ENCODE measurements around the gene CAPN9. TPM values are rescaled to one million over a fixed set of nuclear protein-coding genes. Genes with fewer than 3 reads are reported as not detected.

Gene CAPN9
- total and polyA plus RNA-seq, 9 of the 15 experiments (the other 6 are each of a cell fraction or from before 2014, with no cell fraction given) = not detected

DNA sequence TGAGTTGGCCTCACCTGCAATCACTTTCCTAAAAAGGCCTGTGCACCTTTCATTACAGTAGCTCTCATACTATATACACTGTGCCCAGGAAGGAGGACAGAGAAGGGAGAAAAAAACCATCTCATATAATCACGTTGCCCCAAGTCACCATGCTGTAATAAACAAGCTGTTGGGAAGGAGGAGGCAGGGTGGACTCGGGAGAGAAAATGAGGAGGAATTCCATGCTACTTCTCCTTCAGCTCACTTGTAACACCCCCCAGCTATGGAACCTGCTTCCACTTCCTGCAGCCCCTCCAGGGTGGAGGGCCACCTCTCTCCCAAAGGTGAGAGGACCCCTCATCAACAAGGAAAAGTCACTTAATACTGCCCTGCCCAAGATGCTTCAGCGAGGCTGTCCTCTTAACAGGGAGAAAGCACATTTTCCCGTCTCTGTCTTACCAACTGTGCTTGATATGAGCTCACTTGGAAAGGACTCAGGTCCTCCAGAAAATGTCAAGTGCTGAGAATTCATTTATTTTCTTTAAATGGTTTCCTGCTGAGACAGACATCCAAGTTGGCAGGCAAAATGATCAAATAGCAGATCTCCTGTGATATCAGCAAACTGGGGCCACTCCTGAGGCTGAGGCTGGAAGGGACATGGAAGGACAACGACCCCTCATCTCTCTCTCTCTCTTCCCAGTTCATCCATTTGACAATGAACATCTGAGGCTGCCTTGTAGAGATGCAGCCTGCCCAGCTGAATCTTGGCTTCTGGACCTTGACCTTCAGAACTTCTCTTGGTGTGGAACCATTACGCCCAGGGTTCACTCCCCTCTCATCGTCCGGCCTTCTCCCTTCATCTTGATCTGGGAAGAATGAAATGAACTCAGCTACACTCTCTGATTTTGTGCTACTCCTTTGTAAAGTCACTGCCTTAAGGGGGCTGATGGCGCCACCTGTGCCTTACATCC is 54.0 kb downstream of the CAPN9 start:
- H3K4me3 ChIP-seq = no peak overlapping the region
- no peak overlapping the region for H3K9ac ChIP-seq (ENCODE audit: insufficient read depth in 1 of 2, low read depth in 2 of 2, low read length in 2 of 2)
- ChIA-PET POLR2A (interaction anchor here (1.0 kb wide), 1 partner anchor 8 kb away, joined by 3 read pairs; no protein-coding TSS in a partner anchor), CTCF (ENCODE audit: low intra/inter-chr PET ratio) (no interaction called here)
- H3K4me1 ChIP-seq (replicated peaks in 1 of 2; ENCODE audit: control insufficient read depth in 2 of 2, insufficient read depth in 2 of 2, low read length in 2 of 2) = no peaks in the 10 kb centered on the region
- no TSS peak for BruUV-seq (replicated peaks)
- no peaks in the 10 kb centered on the region for H3K9me3 ChIP-seq (replicated peaks; ENCODE audit: control insufficient read depth, insufficient read depth, low read depth, low read length)
- no peaks in the 10 kb centered on the region for H3K79me2 ChIP-seq (ENCODE audit: control insufficient read depth, insufficient read depth, low read length)
- H4K20me1 ChIP-seq (replicated peaks; ENCODE audit: control insufficient read depth, insufficient read depth, low read length) = no peaks in the 10 kb centered on the region; the same call in 1 of the 2 replicates
- H3K36me3 ChIP-seq (ENCODE audit: control insufficient read depth, insufficient read depth, low read length) = no peaks in the 10 kb centered on the region
- H3K9me1 ChIP-seq (ENCODE audit: control insufficient read depth, insufficient read depth, low read length) = no peaks in the 10 kb centered on the region
- DNase-seq (ENCODE audit: extremely low read depth in 1 of 4, low spot score in 3 of 4) (no peak), ATAC-seq (no peak), FAIRE-seq (no peak)
- in situ Hi-C loops (cut with MboI) = loop anchor here (5.0 to 10.0 kb wide), 2 partner anchors 411 to 804 kb away; no protein-coding TSS in a partner anchor
- H3K27me3 ChIP-seq (ENCODE audit: control insufficient read depth in 2 of 2, insufficient read depth in 2 of 2, low read length in 2 of 2) = peaks cover 3 to 41% of the 10 kb centered on the region in 2 experiments; a peak in 3 of 5 replicates
- no peak overlapping the region for H2AFZ ChIP-seq (ENCODE audit: low read depth, low read length)
- no peak for TF ChIP-seq ZBED1 (IDR thresholded peaks at IDR 0.05)
- TF ChIP-seq ZNF197 (CRISPR knock-in tag; IDR thresholded peaks at IDR 0.05; ENCODE audit: low read depth) = no peak
- TF ChIP-seq, protein P1, sequence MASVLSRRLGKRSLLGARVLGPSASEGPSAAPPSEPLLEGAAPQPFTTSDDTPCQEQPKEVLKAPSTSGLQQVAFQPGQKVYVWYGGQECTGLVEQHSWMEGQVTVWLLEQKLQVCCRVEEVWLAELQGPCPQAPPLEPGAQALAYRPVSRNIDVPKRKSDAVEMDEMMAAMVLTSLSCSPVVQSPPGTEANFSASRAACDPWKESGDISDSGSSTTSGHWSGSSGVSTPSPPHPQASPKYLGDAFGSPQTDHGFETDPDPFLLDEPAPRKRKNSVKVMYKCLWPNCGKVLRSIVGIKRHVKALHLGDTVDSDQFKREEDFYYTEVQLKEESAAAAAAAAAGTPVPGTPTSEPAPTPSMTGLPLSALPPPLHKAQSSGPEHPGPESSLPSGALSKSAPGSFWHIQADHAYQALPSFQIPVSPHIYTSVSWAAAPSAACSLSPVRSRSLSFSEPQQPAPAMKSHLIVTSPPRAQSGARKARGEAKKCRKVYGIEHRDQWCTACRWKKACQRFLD (CRISPR knock-in tag; IDR thresholded peaks at IDR 0.05) = no peak
- no peak for TF ChIP-seq TCF7L2 (IDR thresholded peaks at IDR 0.05; ENCODE audit: low read depth, low read length)
- TF ChIP-seq NCOA6 (IDR thresholded peaks at IDR 0.05) = no peak
- TF ChIP-seq NONO (IDR thresholded peaks at IDR 0.05; ENCODE audit: low read depth in 2 of 2, low read length in 1 of 2) = no peak
- no peak for TF ChIP-seq PHTF2 (CRISPR knock-in tag; IDR thresholded peaks at IDR 0.05)
- TF ChIP-seq SIX5 (IDR thresholded peaks at IDR 0.05; ENCODE audit: borderline replicate concordance in 1 of 2, insufficient read depth in 1 of 2, low read depth in 1 of 2, low read length in 2 of 2) = no peak
- TF ChIP-seq SMAD4 (CRISPR knock-in tag; conservative IDR thresholded peaks at IDR 0.05) = no peak
- no peak for TF ChIP-seq HNRNPUL1 (IDR thresholded peaks at IDR 0.05; ENCODE audit: low read length)
- no peak for TF ChIP-seq OTX1 (CRISPR knock-in tag; IDR thresholded peaks at IDR 0.05)
- TF ChIP-seq ARNT (IDR thresholded peaks at IDR 0.05) = no peak
- no peak for TF ChIP-seq ZFP1 (CRISPR knock-in tag; IDR thresholded peaks at IDR 0.05)
- TF ChIP-seq, protein P2, sequence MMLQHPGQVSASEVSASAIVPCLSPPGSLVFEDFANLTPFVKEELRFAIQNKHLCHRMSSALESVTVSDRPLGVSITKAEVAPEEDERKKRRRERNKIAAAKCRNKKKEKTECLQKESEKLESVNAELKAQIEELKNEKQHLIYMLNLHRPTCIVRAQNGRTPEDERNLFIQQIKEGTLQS (IDR thresholded peaks at IDR 0.05) = no peak
- TF ChIP-seq, protein P2 (CRISPR knock-in tag; conservative IDR thresholded peaks at IDR 0.05) = no peak
- 0% methylated on average over 9 of the region's 9 CpGs for WGBS (ENCODE audit: insufficient coverage, low coverage, missing lambda C conversion rate)
- no peak overlapping the region for H3K4me2 ChIP-seq (ENCODE audit: insufficient read depth, low read length)
- intact Hi-C loops (cut with micrococcal nuclease) = no loop called here
- H3K27ac ChIP-seq (ENCODE audit: extremely low read depth, low read depth, low read length) = no peak overlapping the region
